Measurements from ENCODE around the gene ATP8B2. TPM values are rescaled to one million over a fixed set of nuclear protein-coding genes. Genes with fewer than 3 reads are reported as not detected.
A peak's percentile ranks its signal among the peaks of the same experiment; 100 is the strongest.
"Not testable (repeated sequence)": the region's sequence is repeated elsewhere in the genome, so short reads cannot be mapped to it uniquely, and the experiment has no call there.

Gene ATP8B2
- polyA plus RNA-seq (2014; cell fraction: cytosol; rRNA removed): 60.3 and 71.0 TPM in 2 replicates
- polyA plus RNA-seq (2014; cell fraction: nucleus; rRNA removed): 138 TPM in 2 replicates

DNA sequence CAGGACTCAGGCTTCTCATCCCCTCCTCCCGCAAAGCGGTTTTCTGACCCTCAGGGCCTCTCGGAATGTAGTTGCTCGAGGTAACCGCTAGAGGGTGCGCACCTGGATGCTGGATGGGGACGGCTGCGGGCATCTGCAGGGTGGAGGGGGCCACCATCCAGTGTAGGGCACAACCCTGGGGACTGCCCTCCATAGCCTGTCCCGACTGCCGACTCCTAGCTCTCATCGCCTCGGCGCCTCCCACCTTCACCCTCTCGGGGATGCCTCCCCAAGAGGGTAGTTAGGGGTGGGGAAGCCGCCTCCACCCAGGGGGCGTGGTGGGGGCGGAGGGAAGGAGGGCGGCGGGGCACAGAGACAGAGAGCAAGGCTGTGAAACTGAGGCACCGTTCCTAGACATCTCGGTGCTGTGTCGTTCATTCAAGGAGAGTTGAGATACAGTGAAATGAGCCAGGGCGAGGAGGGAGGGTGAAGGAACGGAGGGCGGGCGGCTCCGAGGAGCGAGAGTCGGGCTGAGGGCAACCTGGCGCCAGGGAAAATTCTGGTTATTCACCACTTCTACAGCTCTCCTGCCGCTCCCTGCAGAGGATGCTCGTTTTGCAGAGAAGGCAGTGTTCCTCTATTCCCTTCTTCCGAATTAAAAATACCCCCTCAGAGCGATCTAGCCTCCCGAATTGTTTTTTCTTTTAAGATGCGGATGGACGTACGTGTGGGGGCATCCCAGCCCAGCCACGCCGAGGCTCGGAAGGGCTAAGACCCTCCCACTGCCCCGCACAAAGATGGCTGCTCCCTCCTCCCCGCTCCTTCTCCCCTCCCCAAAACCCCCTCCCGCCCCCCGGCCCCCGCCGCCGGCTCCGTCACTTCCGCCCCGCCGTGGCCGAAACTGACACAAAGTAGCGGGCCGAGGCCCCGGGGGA is at the start of gene ATP8B2:
ATP8B2 (plus strand) TSS at position 857 of the 914 bp plus-strand sequence. CDS start 2,617 bp downstream, outside the sequence.
- DNase-seq (ENCODE audit: low spot score): peak; percentile 89

GRCh38 chr1:154276797-154277196 is 48.5 kb upstream of the ATP8B2 start:
- no peak for DNase-seq (ENCODE audit: low spot score)

DNA sequence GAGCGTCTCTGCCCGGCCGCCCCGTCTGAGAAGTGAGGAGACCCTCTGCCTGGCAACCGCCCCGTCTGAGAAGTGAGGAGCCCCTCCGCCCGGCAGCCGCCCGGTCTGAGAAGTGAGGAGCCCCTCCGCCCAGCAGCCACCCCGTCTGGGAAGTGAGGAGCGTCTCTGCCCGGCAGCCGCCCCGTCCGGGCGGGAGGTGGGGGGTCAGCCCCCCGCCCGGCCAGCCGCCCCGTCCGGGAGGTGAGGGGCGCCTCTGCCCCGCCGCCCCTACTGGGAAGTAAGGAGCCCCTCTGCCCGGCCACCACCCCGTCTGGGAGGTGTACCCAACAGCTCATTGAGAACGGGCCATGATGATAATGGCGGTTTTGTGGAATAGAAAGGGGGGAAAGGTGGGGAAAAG is 37.7 kb upstream of the ATP8B2 start:
- not testable (repeated sequence) for DNase-seq (ENCODE audit: low spot score)

- DNase-seq (ENCODE audit: low spot score): no peak
Observed at GRCh38 chr1:154288661-154289060, 36.7 kb upstream of the ATP8B2 start.

- DNase-seq (ENCODE audit: low spot score): no peak
Observed at GRCh38 chr1:154290921-154291320, 34.4 kb upstream of the ATP8B2 start.

- no peak for DNase-seq (ENCODE audit: low spot score)
Observed at GRCh38 chr1:154295408-154296235, 29.7 kb upstream of the ATP8B2 start.

DNA sequence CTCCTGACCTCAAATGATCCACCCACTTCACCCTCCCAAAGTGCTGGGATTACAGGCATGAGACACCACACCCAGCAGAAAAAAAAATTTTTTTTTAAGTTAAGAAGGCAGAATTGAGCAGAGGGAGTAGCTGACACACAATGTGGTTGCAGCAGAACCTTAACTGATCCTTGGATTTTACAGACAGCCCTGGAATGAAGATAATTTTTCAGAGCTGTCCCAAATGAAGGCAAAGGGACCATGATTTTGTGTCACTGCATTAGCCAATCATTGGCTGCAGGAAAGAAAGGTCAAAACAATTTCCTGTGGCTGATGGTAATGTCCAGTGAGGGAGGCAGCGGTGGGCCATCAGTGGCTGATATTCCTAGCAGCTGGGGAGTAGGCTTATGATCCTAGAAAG is 23.7 kb upstream of the ATP8B2 start:
- DNase-seq (ENCODE audit: low spot score): no peak

- DNase-seq (ENCODE audit: low spot score): no peak
Observed at GRCh38 chr1:154304664-154305337, 20.5 kb upstream of the ATP8B2 start.

GRCh38 chr1:154306151-154306550 is 19.2 kb upstream of the ATP8B2 start:
- no peak for DNase-seq (ENCODE audit: low spot score)

- DNase-seq (ENCODE audit: low spot score): not testable (repeated sequence)
Observed at GRCh38 chr1:154307670-154308270, 17.6 kb upstream of the ATP8B2 start.

- not testable (repeated sequence) for DNase-seq (ENCODE audit: low spot score)
Observed at GRCh38 chr1:154309136-154309535, 16.2 kb upstream of the ATP8B2 start.

DNA sequence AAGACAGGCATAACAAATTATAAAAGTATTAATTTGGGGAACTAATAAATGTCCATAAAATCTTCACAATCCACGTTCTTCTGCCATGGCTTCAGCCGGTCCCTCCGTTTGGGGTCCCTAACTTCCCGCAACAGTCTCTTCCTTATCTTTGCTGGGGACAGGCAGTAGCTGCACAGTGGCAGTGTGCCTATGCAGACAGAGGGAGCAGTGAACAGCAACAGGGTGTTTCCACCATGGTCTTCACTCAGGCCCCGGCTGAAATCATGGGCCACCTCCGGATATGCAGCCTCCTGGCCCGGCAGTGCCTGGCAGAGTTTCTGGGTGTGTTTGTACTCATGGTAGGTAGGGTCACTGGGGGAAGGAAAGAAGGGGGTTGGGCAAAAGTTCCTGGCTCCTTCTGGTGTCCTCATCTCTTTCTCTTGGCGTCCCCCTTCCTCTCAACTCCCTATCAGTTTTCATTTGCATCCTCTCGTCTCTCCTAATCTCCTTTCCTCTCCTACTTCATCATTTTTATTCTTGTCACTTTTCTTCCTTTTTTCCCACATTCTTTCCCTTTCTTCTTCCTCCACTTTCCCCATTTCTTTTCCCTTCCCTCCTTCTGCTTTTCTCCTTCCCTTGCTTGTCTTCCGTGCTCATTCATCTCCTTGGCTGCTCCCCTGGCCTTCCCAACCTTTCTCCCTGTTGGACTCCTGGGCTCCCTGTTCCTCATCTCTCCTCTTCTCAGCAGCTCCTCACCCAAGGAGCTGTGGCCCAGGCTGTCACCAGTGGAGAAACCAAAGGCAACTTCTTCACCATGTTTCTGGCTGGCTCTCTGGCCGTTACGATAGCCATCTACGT is 12.9 kb upstream of the ATP8B2 start:
- not testable (repeated sequence) for DNase-seq (ENCODE audit: low spot score)

GRCh38 chr1:154313066-154313356 is 12.3 kb upstream of the ATP8B2 start:
- DNase-seq (ENCODE audit: low spot score): no peak

DNA sequence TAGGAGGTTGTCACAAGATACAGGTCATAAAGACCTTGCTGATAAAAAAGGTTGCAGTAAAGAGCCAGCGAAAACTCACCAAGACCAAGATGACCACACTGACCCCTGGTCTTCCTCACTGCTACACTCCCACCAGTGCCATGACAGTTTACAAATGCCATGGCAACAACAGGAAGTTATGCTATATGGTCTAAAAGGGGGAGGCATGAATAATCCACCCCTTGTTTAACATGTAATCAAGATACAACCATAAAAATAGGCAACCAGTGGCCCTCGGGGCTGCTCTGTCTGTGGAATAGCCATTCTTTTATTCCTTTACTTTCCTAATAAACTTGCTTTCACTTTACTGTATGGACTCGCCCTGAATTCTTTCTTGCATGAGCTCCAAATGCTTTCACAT is 11.1 kb upstream of the ATP8B2 start:
- not testable (repeated sequence) for DNase-seq (ENCODE audit: low spot score)

DNA sequence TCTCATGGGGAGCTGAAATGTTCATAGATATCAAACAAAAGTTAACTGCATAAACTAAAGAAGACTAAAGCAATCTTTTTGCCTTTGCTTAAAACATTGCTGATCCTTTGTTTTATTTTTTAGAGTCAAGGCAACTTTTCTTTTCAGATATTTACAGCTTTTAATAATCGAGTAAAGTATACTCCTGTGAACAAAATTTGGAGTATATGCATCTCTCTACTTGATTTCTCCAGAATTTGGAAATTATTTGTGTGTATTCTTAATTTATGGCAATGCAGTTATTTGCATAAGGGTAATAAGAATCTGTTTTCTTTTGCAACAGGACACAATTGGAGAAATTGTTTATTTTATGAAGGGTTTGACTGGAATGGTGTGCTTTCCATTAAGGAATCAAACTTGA is 8.6 kb upstream of the ATP8B2 start:
- no peak for DNase-seq (ENCODE audit: low spot score)

GRCh38 chr1:154318386-154318785 is 6.9 kb upstream of the ATP8B2 start:
- no peak for DNase-seq (ENCODE audit: low spot score)

DNA sequence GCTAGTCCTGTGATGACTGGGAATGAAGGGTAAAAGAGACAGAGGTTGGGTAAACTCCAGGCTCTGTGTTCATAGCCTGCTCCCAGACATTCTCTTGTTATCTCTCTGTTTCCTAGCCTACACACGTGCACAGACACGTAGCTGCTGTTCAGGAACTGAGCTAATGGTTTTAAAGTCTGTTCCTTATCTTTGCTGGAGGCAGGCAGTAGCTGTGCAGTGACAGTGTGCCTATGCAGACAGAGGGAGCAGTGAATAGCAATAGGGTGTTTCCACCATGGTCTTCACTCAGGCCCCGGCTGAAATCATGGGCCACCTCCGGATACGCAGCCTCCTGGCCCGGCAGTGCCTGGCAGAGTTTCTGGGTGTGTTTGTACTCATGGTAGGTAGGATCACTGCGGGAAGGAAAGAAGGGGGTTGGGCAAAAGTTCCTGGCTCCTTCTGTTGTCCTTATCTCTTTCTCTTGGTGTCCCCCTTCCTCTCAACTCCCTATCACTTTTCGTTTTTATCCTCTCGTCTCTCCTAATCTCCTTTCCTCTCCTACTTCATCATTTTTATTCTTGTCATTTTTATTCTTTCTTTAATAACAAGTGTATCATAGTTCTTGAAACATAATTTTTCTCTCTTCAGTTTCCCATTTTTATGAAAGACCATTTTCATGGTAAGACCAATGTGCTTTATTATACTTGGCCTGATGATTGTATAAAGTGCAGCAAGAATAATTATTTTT is 4.3 kb upstream of the ATP8B2 start, which contains the start of gene AQP10:
AQP10 (plus strand) TSS at position 212 of the 727 bp plus-strand sequence; CDS start at position 275, 63 bp downstream.
- DNase-seq (ENCODE audit: low spot score): peak; percentile 65

DNA sequence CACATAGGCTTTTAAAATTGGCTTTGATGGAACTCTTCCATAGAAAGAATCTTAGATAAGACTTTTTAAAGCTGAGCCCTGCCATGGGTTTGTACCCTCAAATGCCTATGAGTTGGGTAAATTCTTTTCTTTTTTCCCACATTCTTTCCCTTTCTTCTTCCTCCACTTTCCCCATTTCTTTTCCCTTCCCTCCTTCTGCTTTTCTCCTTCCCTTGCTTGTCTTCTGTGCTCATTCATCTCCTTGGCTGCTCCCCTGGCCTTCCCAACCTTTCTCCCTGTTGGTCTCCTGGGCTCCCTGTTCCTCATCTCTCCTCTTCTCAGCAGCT is 3.8 kb upstream of the ATP8B2 start:
- not testable (repeated sequence) for DNase-seq (ENCODE audit: low spot score)

GRCh38 chr1:154323493-154323892 is 1.8 kb upstream of the ATP8B2 start:
- DNase-seq (ENCODE audit: low spot score): no peak

GRCh38 chr1:154324241-154324640 is 1.1 kb upstream of the ATP8B2 start:
- DNase-seq (ENCODE audit: low spot score): no peak
